Measurements from ENCODE around the gene RABGAP1L.

GRCh38 chr1:174224641-174225040, 65.3 kb downstream of the RABGAP1L start:
- TF ChIP-seq POLR2A (IDR thresholded peaks at IDR 0.05), result no peak
- TF ChIP-seq, protein P1, sequence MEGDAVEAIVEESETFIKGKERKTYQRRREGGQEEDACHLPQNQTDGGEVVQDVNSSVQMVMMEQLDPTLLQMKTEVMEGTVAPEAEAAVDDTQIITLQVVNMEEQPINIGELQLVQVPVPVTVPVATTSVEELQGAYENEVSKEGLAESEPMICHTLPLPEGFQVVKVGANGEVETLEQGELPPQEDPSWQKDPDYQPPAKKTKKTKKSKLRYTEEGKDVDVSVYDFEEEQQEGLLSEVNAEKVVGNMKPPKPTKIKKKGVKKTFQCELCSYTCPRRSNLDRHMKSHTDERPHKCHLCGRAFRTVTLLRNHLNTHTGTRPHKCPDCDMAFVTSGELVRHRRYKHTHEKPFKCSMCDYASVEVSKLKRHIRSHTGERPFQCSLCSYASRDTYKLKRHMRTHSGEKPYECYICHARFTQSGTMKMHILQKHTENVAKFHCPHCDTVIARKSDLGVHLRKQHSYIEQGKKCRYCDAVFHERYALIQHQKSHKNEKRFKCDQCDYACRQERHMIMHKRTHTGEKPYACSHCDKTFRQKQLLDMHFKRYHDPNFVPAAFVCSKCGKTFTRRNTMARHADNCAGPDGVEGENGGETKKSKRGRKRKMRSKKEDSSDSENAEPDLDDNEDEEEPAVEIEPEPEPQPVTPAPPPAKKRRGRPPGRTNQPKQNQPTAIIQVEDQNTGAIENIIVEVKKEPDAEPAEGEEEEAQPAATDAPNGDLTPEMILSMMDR (IDR thresholded peaks at IDR 0.05 in 8 of 11, conservative IDR thresholded peaks at IDR 0.05 in 3 of 11), result no peak
- no peak for TF ChIP-seq POLR2AphosphoS5 (IDR thresholded peaks at IDR 0.05)

Data from spleen (tissue), 7 donors.